DOHH2 (cell line): ENCODE measurements around the gene DTNB.

Source experiments
- H3F3A ChIP-seq: fragments of 200-600 bp; sonication (generic), shearing (Covaris generic); 2 replicates; pipeline ENCODE4 v1.6.0; 2016; ENCODE audit warnings: antibody characterized with exemption, mild to moderate bottlenecking; ENCODE audit not compliant: control insufficient read depth, insufficient read depth
- H3K27ac ChIP-seq: fragments of 200-600 bp; sonication (generic); 2 replicates; pipeline ENCODE4 v1.5.1; 2014; ENCODE audit warnings: low read depth, mild to moderate bottlenecking, low read length, moderate library complexity
- H3K27me3 ChIP-seq: fragments of 200-600 bp; sonication (generic); 2 replicates; pipeline ENCODE4 v1.6.1; 2014; ENCODE audit warnings: mild to moderate bottlenecking, low read length, mixed read lengths; ENCODE audit not compliant: control insufficient read depth
- H3K36me3 ChIP-seq: fragments of 200-600 bp; sonication (generic); 2 replicates; pipeline ENCODE4 v1.6.1; 2014; ENCODE audit warnings: mild to moderate bottlenecking, low read length, moderate library complexity, mixed read lengths; ENCODE audit not compliant: control insufficient read depth
- H3K4me1 ChIP-seq: fragments of 200-600 bp; sonication (generic); 2 replicates; pipeline ENCODE4 v1.6.1; 2014; ENCODE audit warnings: mild to moderate bottlenecking, low read length, mixed read lengths; ENCODE audit not compliant: control insufficient read depth
- H3K4me2 ChIP-seq: fragments of 200-600 bp; sonication (generic); 2 replicates; pipeline ENCODE4 v1.6.0; 2014; ENCODE audit warnings: mild to moderate bottlenecking, low read length, moderate library complexity
- H3K4me3 ChIP-seq: fragments of 200-600 bp; sonication (generic); 2 replicates; pipeline ENCODE4 v1.5.1; 2014; ENCODE audit warnings: mild to moderate bottlenecking, low read length, mixed read lengths
- H3K79me2 ChIP-seq: fragments of 200-600 bp; sonication (generic); 2 replicates; pipeline ENCODE4 v1.6.1; 2014; ENCODE audit warnings: mild to moderate bottlenecking, low read length, mixed read lengths; ENCODE audit not compliant: control insufficient read depth
- H3K9me2 ChIP-seq: fragments of 200-600 bp; sonication (generic); replicated peaks from 2 replicates; pipeline ENCODE4 v1.6.1; 2014; ENCODE audit warnings: mild to moderate bottlenecking, low read length, mixed read lengths; ENCODE audit not compliant: control insufficient read depth
- H3K9me3 ChIP-seq: fragments of 200-600 bp; sonication (generic); 2 replicates; pipeline ENCODE4 v1.6.1; 2014; ENCODE audit warnings: antibody characterized with exemption, low read length, mixed read lengths; ENCODE audit not compliant: control insufficient read depth, insufficient read depth
- H4K20me1 ChIP-seq: fragments of 200-600 bp; sonication (generic); 2 replicates; pipeline ENCODE4 v1.6.0; 2014; ENCODE audit warnings: low read depth, mild to moderate bottlenecking, antibody characterized with exemption, low read length, moderate library complexity; ENCODE audit not compliant: control insufficient read depth, insufficient read depth
- EZH2phosphoT487 ChIP-seq: fragments of 200-600 bp; sonication (generic); IDR thresholded peaks from 2 replicates; pipeline ENCODE4 v1.6.1; 2017; ENCODE audit warnings: borderline replicate concordance, mild to moderate bottlenecking, antibody characterized with exemption, low read length, moderate library complexity, mixed read lengths
- TF ChIP-seq, protein P1 (sequence below): fragments of 200-600 bp; sonication (generic); IDR thresholded peaks from one replicate; pipeline ENCODE4 v1.5.1; 2014; ENCODE audit warnings: antibody characterized with exemption, mild to moderate bottlenecking, low read depth, low read length; ENCODE audit not compliant: poor library complexity, severe bottlenecking

The DTNB gene

DNA sequence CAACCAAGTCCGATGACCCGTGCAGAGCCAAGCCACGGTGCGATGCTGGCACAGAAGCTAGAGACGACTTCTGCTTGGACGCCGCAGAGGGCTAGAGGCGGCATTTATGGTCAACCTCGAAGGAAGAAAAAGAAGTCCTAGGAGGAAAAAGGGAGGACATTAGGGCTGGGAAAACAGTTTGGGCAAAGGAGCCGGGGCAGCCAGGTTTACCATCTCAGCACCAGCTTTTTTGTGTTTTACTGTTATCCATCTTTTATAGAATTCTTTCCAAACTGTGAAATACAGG is 643 bp upstream of the DTNB start:
- Histone ChIP-seq H3K27ac (no peak overlapping the region), H3K27me3 (peaks cover 42% of the 10 kb centered on the region)

DNA sequence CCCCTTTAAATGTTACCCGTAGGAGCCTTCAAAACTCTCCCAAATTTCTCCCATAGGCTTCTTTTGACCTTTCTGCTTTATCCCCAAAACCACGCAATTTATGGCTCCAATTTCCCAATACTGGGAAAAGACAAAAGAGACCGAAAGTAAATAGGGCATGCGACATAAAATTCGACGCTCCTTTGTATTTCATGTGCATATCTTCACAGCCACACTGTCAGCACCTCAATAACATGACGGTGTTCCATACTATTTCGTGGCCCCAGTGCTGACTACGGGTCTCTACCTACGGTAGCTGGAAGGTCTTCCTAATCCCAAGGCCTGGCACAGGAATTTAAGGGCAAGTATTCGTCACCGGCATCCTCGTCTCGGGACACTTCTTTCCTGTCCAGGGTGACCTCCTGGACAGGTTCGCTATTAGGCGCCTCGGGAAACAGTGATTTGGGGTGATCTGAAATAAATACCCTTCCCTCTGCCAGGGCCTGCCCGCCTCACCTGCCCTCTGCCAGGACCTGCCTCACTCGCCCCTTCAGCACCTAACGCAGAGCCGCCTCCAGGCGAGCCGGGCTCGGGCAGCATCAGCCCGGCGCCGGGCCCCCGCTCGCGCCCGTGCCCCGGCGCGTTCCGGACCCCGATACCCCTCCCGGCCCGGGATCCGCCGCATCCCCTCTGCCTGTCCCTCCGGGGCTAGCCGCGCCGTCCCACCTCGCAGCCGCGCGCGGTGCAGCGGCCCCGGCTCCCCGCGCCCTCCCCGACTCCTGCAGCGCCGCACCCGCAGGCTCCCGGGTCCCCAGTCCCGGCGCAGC is 680 bp downstream of the DTNB start:
- Histone ChIP-seq H3K79me2 (peaks cover 19% of the 10 kb centered on the region), H3K27ac (no peak overlapping the region), H3K4me3 (peak overlapping the region; percentile 88), H3K9me2 (no peaks in the 10 kb centered on the region), H3K36me3 (no peaks in the 10 kb centered on the region), H4K20me1 (0 out of 2 replicates have a peak, but pooled peaks cover 3% of the 10 kb centered on the region), H3F3A (peaks cover 8% of the 10 kb centered on the region), H3K4me1 (peaks cover 16% of the 10 kb centered on the region), H3K27me3 (peaks cover 33% of the 10 kb centered on the region), H3K4me2 (peak overlapping the region; percentile 96), H3K9me3 (no peaks in the 10 kb centered on the region)
- no peak for TF ChIP-seq EZH2phosphoT487
- TF ChIP-seq, protein P1, sequence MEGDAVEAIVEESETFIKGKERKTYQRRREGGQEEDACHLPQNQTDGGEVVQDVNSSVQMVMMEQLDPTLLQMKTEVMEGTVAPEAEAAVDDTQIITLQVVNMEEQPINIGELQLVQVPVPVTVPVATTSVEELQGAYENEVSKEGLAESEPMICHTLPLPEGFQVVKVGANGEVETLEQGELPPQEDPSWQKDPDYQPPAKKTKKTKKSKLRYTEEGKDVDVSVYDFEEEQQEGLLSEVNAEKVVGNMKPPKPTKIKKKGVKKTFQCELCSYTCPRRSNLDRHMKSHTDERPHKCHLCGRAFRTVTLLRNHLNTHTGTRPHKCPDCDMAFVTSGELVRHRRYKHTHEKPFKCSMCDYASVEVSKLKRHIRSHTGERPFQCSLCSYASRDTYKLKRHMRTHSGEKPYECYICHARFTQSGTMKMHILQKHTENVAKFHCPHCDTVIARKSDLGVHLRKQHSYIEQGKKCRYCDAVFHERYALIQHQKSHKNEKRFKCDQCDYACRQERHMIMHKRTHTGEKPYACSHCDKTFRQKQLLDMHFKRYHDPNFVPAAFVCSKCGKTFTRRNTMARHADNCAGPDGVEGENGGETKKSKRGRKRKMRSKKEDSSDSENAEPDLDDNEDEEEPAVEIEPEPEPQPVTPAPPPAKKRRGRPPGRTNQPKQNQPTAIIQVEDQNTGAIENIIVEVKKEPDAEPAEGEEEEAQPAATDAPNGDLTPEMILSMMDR, result no peak

More for the DNA sequence above, 643 bp upstream of the DTNB start:
- Histone ChIP-seq H3K4me3 (peak overlapping the region; percentile 71), H3K4me2 (peak overlapping the region; percentile 66), H3F3A (peaks cover 8% of the 10 kb centered on the region), H4K20me1 (0 out of 2 replicates have a peak, but pooled peaks cover 3% of the 10 kb centered on the region), H3K9me2 (no peaks in the 10 kb centered on the region), H3K79me2 (peaks cover 19% of the 10 kb centered on the region), H3K4me1 (peaks cover 16% of the 10 kb centered on the region), H3K9me3 (no peaks in the 10 kb centered on the region), H3K36me3 (no peaks in the 10 kb centered on the region)
- TF ChIP-seq, protein P1, result no peak
- TF ChIP-seq EZH2phosphoT487, result no peak

DNA sequence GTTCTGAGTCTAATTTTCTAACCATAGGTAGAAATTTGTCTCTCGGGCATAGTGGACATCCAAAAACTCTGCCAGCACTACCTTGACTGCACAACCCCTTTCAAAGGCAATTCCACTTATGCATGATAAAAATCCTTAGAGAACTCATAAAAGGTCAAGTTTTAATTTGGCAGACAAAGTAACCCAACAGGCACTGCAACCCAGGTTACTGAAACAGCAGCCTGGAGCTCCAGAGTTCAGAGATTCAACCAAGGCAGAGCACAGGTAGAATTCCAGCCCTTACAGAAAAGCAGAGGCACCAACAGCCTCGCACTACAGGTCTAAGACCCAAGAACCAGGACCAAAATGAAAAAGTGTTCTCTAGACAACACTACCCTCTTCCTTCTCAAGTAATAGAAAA is 1.8 kb downstream of the DTNB start:
- Histone ChIP-seq H3K27me3 (peaks cover 33% of the 10 kb centered on the region), H4K20me1 (0 out of 2 replicates have a peak, but pooled peaks cover 3% of the 10 kb centered on the region), H3K4me2 (peak overlapping the region; percentile 96; the same call in 1 of the 2 replicates), H3K27ac (no peak overlapping the region), H3K9me2 (no peaks in the 10 kb centered on the region), H3F3A (peaks cover 8% of the 10 kb centered on the region), H3K4me3 (peak overlapping the region; percentile 88; the same call in 1 of the 2 replicates), H3K36me3 (no peaks in the 10 kb centered on the region), H3K4me1 (peaks cover 16% of the 10 kb centered on the region), H3K9me3 (no peaks in the 10 kb centered on the region), H3K79me2 (peaks cover 19% of the 10 kb centered on the region)
- no peak for TF ChIP-seq EZH2phosphoT487
- TF ChIP-seq, protein P1, result no peak
